ENCODE data around the gene GPR63. TPM values are rescaled to one million over a fixed set of nuclear protein-coding genes. Genes with fewer than 3 reads are reported as not detected.

The GPR63 gene
- total RNA-seq, 1 experiment from 2014 or later: 0.54 TPM

DNA sequence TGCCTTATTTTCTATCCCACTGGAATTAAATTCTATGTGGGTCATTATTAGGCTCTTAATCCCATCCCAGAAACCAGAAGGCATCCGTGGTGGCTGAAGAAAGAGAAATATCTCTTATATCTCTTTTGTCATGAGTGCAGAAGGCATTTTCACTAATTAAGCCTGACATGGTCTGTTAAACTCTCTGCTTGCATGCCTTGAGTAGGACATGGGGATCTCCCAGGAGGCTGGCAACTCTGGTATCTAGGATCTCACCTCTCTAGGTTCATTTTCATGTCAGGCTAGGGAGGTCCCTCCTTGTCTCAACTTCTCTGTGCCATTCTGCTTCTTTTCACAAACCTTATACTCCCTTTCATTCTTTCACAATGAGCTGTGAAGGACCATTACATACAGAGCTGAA, 25.3 kb upstream of the GPR63 start:
- H3K36me3 Mint-ChIP-seq (ENCODE audit: insufficient read depth, unreplicated experiment): no peaks in the 10 kb centered on the region
- no peak for DNase-seq (ENCODE audit: unreplicated experiment)
- no TSS peak for BruUV-seq (replicated peaks)
- intact Hi-C loops (cut with micrococcal nuclease): no loop called here
- no peaks in the 10 kb centered on the region for H3K4me1 Mint-ChIP-seq (ENCODE audit: insufficient read depth, unreplicated experiment)
- CTCF ChIA-PET: no interaction called here
- POLR2A ChIA-PET: no interaction called here
- H3K27ac Mint-ChIP-seq (ENCODE audit: low read depth, unreplicated experiment): no peak overlapping the region
- peaks cover 80% of the 10 kb centered on the region for H3K27me3 Mint-ChIP-seq (ENCODE audit: insufficient read depth, unreplicated experiment)
- no peaks in the 10 kb centered on the region for H3K9me3 Mint-ChIP-seq (ENCODE audit: unreplicated experiment)
- no peak overlapping the region for H3K4me3 Mint-ChIP-seq (ENCODE audit: unreplicated experiment)
- TF ChIP-seq, protein P1, sequence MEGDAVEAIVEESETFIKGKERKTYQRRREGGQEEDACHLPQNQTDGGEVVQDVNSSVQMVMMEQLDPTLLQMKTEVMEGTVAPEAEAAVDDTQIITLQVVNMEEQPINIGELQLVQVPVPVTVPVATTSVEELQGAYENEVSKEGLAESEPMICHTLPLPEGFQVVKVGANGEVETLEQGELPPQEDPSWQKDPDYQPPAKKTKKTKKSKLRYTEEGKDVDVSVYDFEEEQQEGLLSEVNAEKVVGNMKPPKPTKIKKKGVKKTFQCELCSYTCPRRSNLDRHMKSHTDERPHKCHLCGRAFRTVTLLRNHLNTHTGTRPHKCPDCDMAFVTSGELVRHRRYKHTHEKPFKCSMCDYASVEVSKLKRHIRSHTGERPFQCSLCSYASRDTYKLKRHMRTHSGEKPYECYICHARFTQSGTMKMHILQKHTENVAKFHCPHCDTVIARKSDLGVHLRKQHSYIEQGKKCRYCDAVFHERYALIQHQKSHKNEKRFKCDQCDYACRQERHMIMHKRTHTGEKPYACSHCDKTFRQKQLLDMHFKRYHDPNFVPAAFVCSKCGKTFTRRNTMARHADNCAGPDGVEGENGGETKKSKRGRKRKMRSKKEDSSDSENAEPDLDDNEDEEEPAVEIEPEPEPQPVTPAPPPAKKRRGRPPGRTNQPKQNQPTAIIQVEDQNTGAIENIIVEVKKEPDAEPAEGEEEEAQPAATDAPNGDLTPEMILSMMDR (IDR thresholded peaks at IDR 0.05; ENCODE audit: unreplicated experiment): no peak

DNA sequence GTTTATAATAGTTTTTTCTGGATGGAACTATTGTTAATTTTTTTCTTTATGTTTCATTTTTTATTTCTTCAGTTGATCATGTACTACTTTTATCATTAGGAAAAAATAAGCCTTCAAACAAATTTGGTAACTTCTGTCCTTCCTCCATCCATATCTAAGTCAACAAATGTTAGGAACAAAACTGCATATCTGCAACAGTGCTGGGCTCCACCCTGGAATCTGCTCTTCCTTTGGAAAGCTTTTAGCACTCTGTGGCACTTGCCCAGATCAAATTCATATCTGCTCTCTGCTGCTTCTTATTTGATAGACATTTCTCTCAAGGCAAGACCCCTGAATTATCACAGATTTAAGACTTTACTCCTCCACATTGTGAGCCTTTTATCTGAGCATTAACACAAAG, 24.3 kb upstream of the GPR63 start:
- Mint-ChIP-seq H3K4me1 (ENCODE audit: insufficient read depth, unreplicated experiment) (no peaks in the 10 kb centered on the region), H3K27ac (ENCODE audit: low read depth, unreplicated experiment) (no peak overlapping the region), H3K4me3 (ENCODE audit: unreplicated experiment) (no peak overlapping the region), H3K36me3 (ENCODE audit: insufficient read depth, unreplicated experiment) (no peaks in the 10 kb centered on the region), H3K9me3 (ENCODE audit: unreplicated experiment) (no peaks in the 10 kb centered on the region), H3K27me3 (ENCODE audit: insufficient read depth, unreplicated experiment) (peaks cover 85% of the 10 kb centered on the region)
- ChIA-PET POLR2A (no interaction called here), CTCF (no interaction called here)
- BruUV-seq (replicated peaks): no TSS peak
- TF ChIP-seq, protein P1 (IDR thresholded peaks at IDR 0.05; ENCODE audit: unreplicated experiment): no peak
- DNase-seq (ENCODE audit: unreplicated experiment): no peak
- intact Hi-C loops (cut with micrococcal nuclease): no loop called here

DNA sequence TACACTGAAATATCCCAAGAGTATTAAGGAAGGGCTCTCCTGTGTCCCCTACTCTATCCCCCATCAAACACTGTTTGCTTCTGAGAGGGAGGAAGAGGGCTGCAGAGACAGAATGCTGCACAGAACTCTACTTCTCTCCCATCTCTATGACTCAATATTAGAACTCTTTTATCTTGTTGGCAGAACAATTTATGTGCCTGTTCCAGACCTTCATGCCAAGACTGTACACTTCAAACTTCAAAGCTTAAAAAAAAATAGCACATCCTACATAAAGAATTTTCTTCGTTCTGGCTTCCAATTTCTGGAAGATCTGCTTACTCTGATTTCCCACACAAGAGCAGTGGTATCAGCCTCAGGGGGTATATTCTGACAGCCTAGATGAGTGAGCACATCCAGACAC, 19.6 kb upstream of the GPR63 start:
- no peak for DNase-seq (ENCODE audit: unreplicated experiment)
- H3K9me3 Mint-ChIP-seq (ENCODE audit: unreplicated experiment): no peaks in the 10 kb centered on the region
- no peak overlapping the region for H3K27ac Mint-ChIP-seq (ENCODE audit: low read depth, unreplicated experiment)
- no peaks in the 10 kb centered on the region for H3K4me1 Mint-ChIP-seq (ENCODE audit: insufficient read depth, unreplicated experiment)
- TF ChIP-seq, protein P1 (IDR thresholded peaks at IDR 0.05; ENCODE audit: unreplicated experiment): no peak
- H3K4me3 Mint-ChIP-seq (ENCODE audit: unreplicated experiment): no peak overlapping the region
- ChIA-PET CTCF (interaction anchor here (0.5 kb wide), 1 partner anchor 97 kb away, joined by 3 read pairs; no protein-coding TSS in a partner anchor), POLR2A (no interaction called here)
- no peaks in the 10 kb centered on the region for H3K36me3 Mint-ChIP-seq (ENCODE audit: insufficient read depth, unreplicated experiment)
- H3K27me3 Mint-ChIP-seq (ENCODE audit: insufficient read depth, unreplicated experiment): peaks cover 55% of the 10 kb centered on the region
- intact Hi-C loops (cut with micrococcal nuclease): no loop called here
- BruUV-seq (replicated peaks): no TSS peak

GRCh38 chr6:96853083-96853482, 15.8 kb upstream of the GPR63 start:
- POLR2A ChIA-PET: no interaction called here
- no peak overlapping the region for H3K4me3 Mint-ChIP-seq (ENCODE audit: unreplicated experiment)
- no peaks in the 10 kb centered on the region for H3K36me3 Mint-ChIP-seq (ENCODE audit: insufficient read depth, unreplicated experiment)
- BruUV-seq (replicated peaks): no TSS peak
- no peak overlapping the region for H3K27ac Mint-ChIP-seq (ENCODE audit: low read depth, unreplicated experiment)
- DNase-seq (ENCODE audit: unreplicated experiment): no peak
- H3K27me3 Mint-ChIP-seq (ENCODE audit: insufficient read depth, unreplicated experiment): peaks cover 18% of the 10 kb centered on the region
- intact Hi-C loops (cut with micrococcal nuclease): no loop called here
- CTCF ChIA-PET: no interaction called here
- H3K4me1 Mint-ChIP-seq (ENCODE audit: insufficient read depth, unreplicated experiment): no peaks in the 10 kb centered on the region
- no peaks in the 10 kb centered on the region for H3K9me3 Mint-ChIP-seq (ENCODE audit: unreplicated experiment)
- TF ChIP-seq, protein P1 (IDR thresholded peaks at IDR 0.05; ENCODE audit: unreplicated experiment): no peak

Measured in MCF 10A (cell line).